Measurements from ENCODE around the gene TANK. TPM values are rescaled to one million over a fixed set of nuclear protein-coding genes. Genes with fewer than 3 reads are reported as not detected.

TANK gene
- total and polyA plus RNA-seq, 5 donors, result 24.1 to 40.9 (median 26.9) TPM

GRCh38 chr2:161206471-161207032 is 46.3 kb downstream of the TANK start:
- no peaks in the 10 kb centered on the region for H3K27me3 ChIP-seq (ENCODE audit: control insufficient read depth, insufficient read depth)
- 40% methylated on average over 1 of the region's 1 CpG for WGBS
- no peaks in the 10 kb centered on the region for H3K9me3 ChIP-seq (ENCODE audit: control insufficient read depth, low read length)
- H3K4me1 ChIP-seq (ENCODE audit: control insufficient read depth, insufficient read depth, low read length), result peaks cover 2% of the 10 kb centered on the region
- intact Hi-C loops (cut with DNase I), result no loop called here
- H3K4me3 ChIP-seq (ENCODE audit: low read length), result no peak overlapping the region
- no peak overlapping the region for H3K27ac ChIP-seq (ENCODE audit: low read length)
- no peak for DNase-seq
- ATAC-seq, result no peak

- no peak for DNase-seq
- intact Hi-C loops (cut with DNase I), result no loop called here
- Histone ChIP-seq H3K4me1 (ENCODE audit: control insufficient read depth, insufficient read depth, low read length) (peaks cover 2% of the 10 kb centered on the region), H3K4me3 (ENCODE audit: low read length) (no peak overlapping the region), H3K27me3 (ENCODE audit: control insufficient read depth, insufficient read depth) (no peaks in the 10 kb centered on the region), H3K9me3 (ENCODE audit: control insufficient read depth, low read length) (no peaks in the 10 kb centered on the region), H3K27ac (ENCODE audit: low read length) (no peak overlapping the region)
- no peak for ATAC-seq
- 63% methylated on average over 1 of the region's 1 CpG for WGBS
These were observed 47.7 kb downstream of the TANK start for GRCh38 chr2:161207941-161208340.

- Histone ChIP-seq H3K4me1 (ENCODE audit: control insufficient read depth, insufficient read depth, low read length) (peaks cover 2% of the 10 kb centered on the region), H3K9me3 (ENCODE audit: control insufficient read depth, low read length) (no peaks in the 10 kb centered on the region), H3K27ac (ENCODE audit: low read length) (no peak overlapping the region), H3K27me3 (ENCODE audit: control insufficient read depth, insufficient read depth) (no peaks in the 10 kb centered on the region), H3K4me3 (ENCODE audit: low read length) (no peak overlapping the region)
- no peak for DNase-seq
- intact Hi-C loops (cut with DNase I), result no loop called here
- peak in 1 of 2 donors; percentile 63 for ATAC-seq
- 72% methylated on average over 4 of the region's 4 CpGs for WGBS
These were observed 48.4 kb downstream of the TANK start for GRCh38 chr2:161208527-161209139.

- no peak for DNase-seq
- Histone ChIP-seq H3K27me3 (ENCODE audit: control insufficient read depth, insufficient read depth) (no peaks in the 10 kb centered on the region), H3K9me3 (ENCODE audit: control insufficient read depth, low read length) (no peaks in the 10 kb centered on the region), H3K27ac (ENCODE audit: low read length) (no peak overlapping the region), H3K4me1 (ENCODE audit: control insufficient read depth, insufficient read depth, low read length) (peaks cover 2% of the 10 kb centered on the region), H3K4me3 (ENCODE audit: low read length) (no peak overlapping the region)
- WGBS, result 81% methylated on average over 2 of the region's 2 CpGs
- no peak for ATAC-seq
- intact Hi-C loops (cut with DNase I), result no loop called here
These were observed 49.7 kb downstream of the TANK start for GRCh38 chr2:161209902-161210301.

GRCh38 chr2:161217597-161218185 is 57.5 kb downstream of the TANK start:
- H3K27me3 ChIP-seq (ENCODE audit: control insufficient read depth, insufficient read depth), result no peaks in the 10 kb centered on the region
- H3K4me3 ChIP-seq (ENCODE audit: low read length), result no peak overlapping the region
- no peak overlapping the region for H3K27ac ChIP-seq (ENCODE audit: low read length)
- H3K4me1 ChIP-seq (ENCODE audit: control insufficient read depth, insufficient read depth, low read length), result no peaks in the 10 kb centered on the region
- no peak for ATAC-seq
- 64% methylated on average over 3 of the region's 3 CpGs for WGBS
- no peak for DNase-seq
- intact Hi-C loops (cut with DNase I), result no loop called here
- H3K9me3 ChIP-seq (ENCODE audit: control insufficient read depth, low read length), result no peaks in the 10 kb centered on the region

GRCh38 chr2:161219211-161219610 is 59.0 kb downstream of the TANK start:
- no peak for ATAC-seq
- WGBS, result 100% methylated on average over 1 of the region's 1 CpG
- no peak for DNase-seq

GRCh38 chr2:161223139-161223732 is 63.0 kb downstream of the TANK start:
- DNase-seq, result no peak
- Histone ChIP-seq H3K4me3 (ENCODE audit: low read length) (no peak overlapping the region), H3K27ac (ENCODE audit: low read length) (no peak overlapping the region), H3K9me3 (ENCODE audit: control insufficient read depth, low read length) (no peaks in the 10 kb centered on the region), H3K27me3 (ENCODE audit: control insufficient read depth, insufficient read depth) (no peaks in the 10 kb centered on the region), H3K4me1 (ENCODE audit: control insufficient read depth, insufficient read depth, low read length) (no peaks in the 10 kb centered on the region)
- 69% methylated on average over 3 of the region's 3 CpGs for WGBS
- intact Hi-C loops (cut with DNase I), result no loop called here
- no peak for ATAC-seq

More at GRCh38 chr2:161219211-161219610, 59.0 kb downstream of the TANK start:
- intact Hi-C loops (cut with DNase I), result no loop called here
- no peak overlapping the region for H3K4me3 ChIP-seq (ENCODE audit: low read length)
- H3K9me3 ChIP-seq (ENCODE audit: control insufficient read depth, low read length), result no peaks in the 10 kb centered on the region
- no peaks in the 10 kb centered on the region for H3K27me3 ChIP-seq (ENCODE audit: control insufficient read depth, insufficient read depth)
- no peak overlapping the region for H3K27ac ChIP-seq (ENCODE audit: low read length)
- no peaks in the 10 kb centered on the region for H3K4me1 ChIP-seq (ENCODE audit: control insufficient read depth, insufficient read depth, low read length)

GRCh38 chr2:161228511-161229240 is 68.4 kb downstream of the TANK start:
- H3K27ac ChIP-seq (ENCODE audit: low read length), result no peak overlapping the region
- no peaks in the 10 kb centered on the region for H3K4me1 ChIP-seq (ENCODE audit: control insufficient read depth, insufficient read depth, low read length)
- ATAC-seq (no peak), DNase-seq (no peak)
- no peaks in the 10 kb centered on the region for H3K9me3 ChIP-seq (ENCODE audit: control insufficient read depth, low read length)
- intact Hi-C loops (cut with DNase I), result no loop called here
- no peaks in the 10 kb centered on the region for H3K27me3 ChIP-seq (ENCODE audit: control insufficient read depth, insufficient read depth)
- 94% methylated on average over 6 of the region's 6 CpGs for WGBS
- H3K4me3 ChIP-seq (ENCODE audit: low read length), result no peak overlapping the region

- DNase-seq (no peak), ATAC-seq (no peak)
- H3K27me3 ChIP-seq (ENCODE audit: control insufficient read depth, insufficient read depth), result no peaks in the 10 kb centered on the region
- WGBS, result 84% methylated on average over 4 of the region's 4 CpGs
- intact Hi-C loops (cut with DNase I), result loop anchor here in 1 of 4 donors (5.0 kb wide), 1 partner anchor 41 kb away; no protein-coding TSS in a partner anchor
- H3K9me3 ChIP-seq (ENCODE audit: control insufficient read depth, low read length), result no peaks in the 10 kb centered on the region
- no peak overlapping the region for H3K4me3 ChIP-seq (ENCODE audit: low read length)
- H3K4me1 ChIP-seq (ENCODE audit: control insufficient read depth, insufficient read depth, low read length), result no peaks in the 10 kb centered on the region
- no peak overlapping the region for H3K27ac ChIP-seq (ENCODE audit: low read length)
These were observed 70.7 kb downstream of the TANK start for GRCh38 chr2:161230959-161231358.

- intact Hi-C loops (cut with DNase I), result loop anchor here in 1 of 4 donors (5.0 kb wide), 1 partner anchor 40 kb away; no protein-coding TSS in a partner anchor
- ATAC-seq, result no peak
- DNase-seq, result no peak
- no peaks in the 10 kb centered on the region for H3K9me3 ChIP-seq (ENCODE audit: control insufficient read depth, low read length)
- H3K4me3 ChIP-seq (ENCODE audit: low read length), result no peak overlapping the region
- H3K4me1 ChIP-seq (ENCODE audit: control insufficient read depth, insufficient read depth, low read length), result peaks cover 2% of the 10 kb centered on the region
- no peaks in the 10 kb centered on the region for H3K27me3 ChIP-seq (ENCODE audit: control insufficient read depth, insufficient read depth)
- no peak overlapping the region for H3K27ac ChIP-seq (ENCODE audit: low read length)
These were observed 72.3 kb downstream of the TANK start for GRCh38 chr2:161232571-161232970.
